MM.1S (cell line): ENCODE measurements around the gene AHCTF1.

ENCODE experiments used
- CTCF ChIP-seq: fragments of 300-600 bp; sonication (generic); IDR thresholded peaks from 2 replicates; pipeline ENCODE4 v1.5.1; 2016; ENCODE audit warnings: antibody characterized with exemption, low read length, mixed read lengths
- EZH2 ChIP-seq: fragments of 300-600 bp; sonication (generic); optimal IDR thresholded peaks from 2 replicates; pipeline ENCODE3; 2017; ENCODE audit warnings: low read depth, mild to moderate bottlenecking, antibody characterized with exemption, low read length, mixed read lengths
- EZH2phosphoT487 ChIP-seq: fragments of 300-600 bp; sonication (generic); IDR thresholded peaks from 2 replicates; pipeline ENCODE4 v1.6.1; 2018; ENCODE audit warnings: antibody characterized with exemption, low read length

- TF ChIP-seq CTCF: no peak
- no peak for TF ChIP-seq EZH2
- TF ChIP-seq EZH2phosphoT487: no peak
Measured at GRCh38 chr1:246836209-246836966, 95.4 kb downstream of the AHCTF1 start.
